Right lobe of liver (tissue), 4 donors: ENCODE results near the gene ATP8B3.

Experiments used
- POLR2A ChIP-seq: fragments of 450-650 bp; IDR thresholded peaks from one replicate; pipeline ENCODE4 v1.6.1; 2017; ENCODE audit warnings: antibody characterized with exemption, mild to moderate bottlenecking
- TF ChIP-seq, protein P1 (sequence below), 4 donors: fragments of 200-600 bp in 3 of 4; fragments of 450-650 bp in 1 of 4; IDR thresholded peaks; one replicate each; pipeline versions ENCODE4 v1.5.1 to v1.8.0; 2016 to 2022; ENCODE audit warnings: antibody characterized with exemption in 4 of 4, mild to moderate bottlenecking in 2 of 4
- donor health status: DM: no; HTN: no; CAD: no.
- donor health status: DM: no; HTN: no; CAD: no.
- donor health status: DM: no; HTN: yes; CAD: no.

DNA sequence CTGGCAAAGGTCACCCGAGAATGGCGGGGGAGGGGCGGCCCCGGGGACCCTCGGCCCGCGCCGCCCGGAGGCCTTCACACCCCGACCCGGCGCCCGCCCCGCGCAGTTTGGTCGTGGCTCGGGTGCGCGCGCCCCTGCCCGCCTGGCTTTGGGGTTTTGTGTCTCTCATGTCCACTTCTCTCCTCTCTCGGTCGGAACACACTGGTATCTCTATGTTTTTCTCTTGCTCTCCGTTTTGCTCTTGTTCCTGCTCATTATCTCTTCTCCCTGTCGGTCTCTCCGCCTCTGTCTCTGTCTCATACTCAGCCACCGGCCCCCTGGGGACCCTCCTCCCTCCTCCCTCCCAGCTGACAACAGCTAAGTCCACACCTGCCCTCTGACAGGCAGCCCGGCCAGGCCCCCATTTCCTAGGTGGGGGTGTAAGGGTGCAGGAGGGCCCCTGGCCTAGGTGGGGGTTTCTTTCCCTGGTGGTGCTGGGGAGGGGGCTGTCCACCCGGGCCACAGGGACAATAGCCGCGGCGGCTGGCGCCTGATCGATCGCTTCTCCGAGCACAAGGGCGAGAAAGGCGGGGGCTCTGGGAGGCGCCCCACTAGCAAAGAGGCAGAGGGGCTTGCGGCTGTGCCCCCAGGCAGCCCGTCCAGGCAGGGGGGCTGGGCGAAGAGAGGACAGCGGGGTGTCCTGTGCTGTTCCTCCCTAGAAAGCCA lies 56.5 kb downstream of the ATP8B3 start:
- TF ChIP-seq, protein P1, sequence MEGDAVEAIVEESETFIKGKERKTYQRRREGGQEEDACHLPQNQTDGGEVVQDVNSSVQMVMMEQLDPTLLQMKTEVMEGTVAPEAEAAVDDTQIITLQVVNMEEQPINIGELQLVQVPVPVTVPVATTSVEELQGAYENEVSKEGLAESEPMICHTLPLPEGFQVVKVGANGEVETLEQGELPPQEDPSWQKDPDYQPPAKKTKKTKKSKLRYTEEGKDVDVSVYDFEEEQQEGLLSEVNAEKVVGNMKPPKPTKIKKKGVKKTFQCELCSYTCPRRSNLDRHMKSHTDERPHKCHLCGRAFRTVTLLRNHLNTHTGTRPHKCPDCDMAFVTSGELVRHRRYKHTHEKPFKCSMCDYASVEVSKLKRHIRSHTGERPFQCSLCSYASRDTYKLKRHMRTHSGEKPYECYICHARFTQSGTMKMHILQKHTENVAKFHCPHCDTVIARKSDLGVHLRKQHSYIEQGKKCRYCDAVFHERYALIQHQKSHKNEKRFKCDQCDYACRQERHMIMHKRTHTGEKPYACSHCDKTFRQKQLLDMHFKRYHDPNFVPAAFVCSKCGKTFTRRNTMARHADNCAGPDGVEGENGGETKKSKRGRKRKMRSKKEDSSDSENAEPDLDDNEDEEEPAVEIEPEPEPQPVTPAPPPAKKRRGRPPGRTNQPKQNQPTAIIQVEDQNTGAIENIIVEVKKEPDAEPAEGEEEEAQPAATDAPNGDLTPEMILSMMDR (IDR thresholded peaks at IDR 0.05) = no peak
- no peak for TF ChIP-seq POLR2A
